K562 (cell line): Measurements from ENCODE around the gene VSIG1. TPM values are rescaled to one million over a fixed set of nuclear protein-coding genes. Genes with fewer than 3 reads are reported as not detected.

ENCODE experiments used
- ATAC-seq: fragments of 200-7000 bp; cut with Tn5 transposase; 3 replicates; pipeline ENCODE4 v1.9.1; 2020; ENCODE audit warnings: moderate library complexity
- BruUV-seq: library from RNA; stranded (reverse); fragments of 400-500 nt; replicated peaks from 2 replicates; lab custom pipeline; 2021; lab: Mats Ljungman, UMichigan
- CTCF ChIA-PET: fragments of 300-600 bp; formaldehyde crosslinking; extraction: SDS; loops from one replicate; lab custom pipeline; 2021; ENCODE audit warnings: low intra/inter-chr PET ratio; lab: Yijun Ruan, JAX
- POLR2A ChIA-PET: fragments of 300-600, 350-650 bp; sonication (Branson Sonifier 250); formaldehyde crosslinking; extraction: SDS; loops from one replicate; lab custom pipeline; 2021; ENCODE audit warnings: antibody characterized with exemption, inconsistent platforms; lab: Yijun Ruan, JAX
- DNase-seq, 4 experiments: peaks; one replicate each; pipeline versions ENCODE4 v3.0.0 to v3.0.0-alpha.2; 2011 to 2018; ENCODE audit warnings: low spot score in 3 of 4, mixed read lengths in 3 of 4; ENCODE audit errors: extremely low read depth in 1 of 4
- FAIRE-seq: peaks from 2 replicates; lab custom pipeline; 2011; peaks lifted over from hg19 to GRCh38; lab: Jason Lieb, UNC
- H2AFZ ChIP-seq: 2 replicates; pipeline ENCODE4 v1.6.0; 2011; ENCODE audit warnings: low read depth, low read length, control low read depth, inconsistent platforms
- H3K27ac ChIP-seq: fragments of 200-600 bp; 3 replicates; pipeline ENCODE4 v1.8.0; 2011; ENCODE audit warnings: low read depth, mild to moderate bottlenecking, control low read depth, inconsistent platforms, low read length, moderate library complexity, mixed read lengths; ENCODE audit errors: extremely low read depth
- H3K27me3 ChIP-seq, 2 experiments: fragments of 300-600 bp in 1 of 2; 2 replicates in 1 of 2; 3 replicates in 1 of 2; pipeline versions ENCODE4 v1.6.0 to v1.8.0; 2011; ENCODE audit warnings: inconsistent platforms in 2 of 2, low read length in 2 of 2, mild to moderate bottlenecking in 1 of 2, mixed read lengths in 1 of 2, moderate library complexity in 1 of 2; ENCODE audit not compliant: control insufficient read depth in 2 of 2, insufficient read depth in 2 of 2
- H3K36me3 ChIP-seq: fragments of 300-600 bp; 3 replicates; pipeline ENCODE4 v1.8.0; 2011; ENCODE audit warnings: mild to moderate bottlenecking, low read length, inconsistent platforms; ENCODE audit not compliant: control insufficient read depth, insufficient read depth
- H3K4me1 ChIP-seq, 2 experiments: fragments of 200-600 bp in 1 of 2; replicated peaks in 1 of 2; 2 replicates in 1 of 2; 3 replicates in 1 of 2; pipeline versions ENCODE4 v1.5.1 to v1.8.0; 2011; ENCODE audit warnings: inconsistent platforms in 2 of 2, low read length in 2 of 2, mild to moderate bottlenecking in 1 of 2, mixed read lengths in 1 of 2, moderate library complexity in 1 of 2; ENCODE audit not compliant: control insufficient read depth in 2 of 2, insufficient read depth in 2 of 2
- H3K4me2 ChIP-seq: 2 replicates; pipeline ENCODE4 v1.6.1; 2011; ENCODE audit warnings: low read length, control low read depth, inconsistent platforms, mixed read lengths; ENCODE audit not compliant: insufficient read depth
- H3K4me3 ChIP-seq: fragments of 200-600 bp; sonication (generic), shearing (Covaris generic); 2 replicates; pipeline ENCODE4 v1.5.1; 2016; ENCODE audit warnings: control low read depth, inconsistent platforms
- H3K79me2 ChIP-seq: fragments of 200-600 bp; 3 replicates; pipeline ENCODE4 v1.8.0; 2011; ENCODE audit warnings: low read length, inconsistent platforms; ENCODE audit not compliant: control insufficient read depth, insufficient read depth
- H3K9ac ChIP-seq, 2 experiments: 2 replicates each; pipeline versions ENCODE4 v1.6.0 to v1.6.1; 2011; ENCODE audit warnings: low read depth in 2 of 2, low read length in 2 of 2, control low read depth in 1 of 2, inconsistent platforms in 1 of 2, mild to moderate bottlenecking in 1 of 2, mixed read lengths in 1 of 2; ENCODE audit not compliant: insufficient read depth in 1 of 2
- H3K9me1 ChIP-seq: one replicate; pipeline ENCODE4 v1.6.0; 2011; ENCODE audit warnings: inconsistent platforms, mild to moderate bottlenecking, low read length, moderate library complexity; ENCODE audit not compliant: control insufficient read depth, insufficient read depth
- H3K9me3 ChIP-seq: replicated peaks from 2 replicates; pipeline ENCODE4 v1.5.1; 2011; ENCODE audit warnings: low read depth, low read length, inconsistent platforms; ENCODE audit not compliant: control insufficient read depth, insufficient read depth
- H4K20me1 ChIP-seq: replicated peaks from 2 replicates; pipeline ENCODE4 v1.6.1; 2011; ENCODE audit warnings: low read length, inconsistent platforms, mixed read lengths; ENCODE audit not compliant: control insufficient read depth, insufficient read depth
- BCL6 ChIP-seq: fragments of 250-450 bp; sonication (Bioruptor Pico); IDR thresholded peaks from 2 replicates; pipeline ENCODE4 v1.4.0; 2020
- BMI1 ChIP-seq: fragments of 150-350 bp; IDR thresholded peaks from 2 replicates; pipeline ENCODE4 v1.6.1; 2014; ENCODE audit warnings: low read length
- CAMTA2 ChIP-seq: fragments of 250-450 bp; sonication (Bioruptor Pico); conservative IDR thresholded peaks from 2 replicates; pipeline ENCODE4 v1.5.1; 2022
- E2F1 ChIP-seq: sonication (generic); formaldehyde crosslinking; IDR thresholded peaks from 2 replicates; pipeline ENCODE4 v1.8.1; 2023; ENCODE audit warnings: mild to moderate bottlenecking, missing genetic modification reagents, moderate library complexity
- KHSRP ChIP-seq: fragments of 450-650 bp; IDR thresholded peaks from 2 replicates; pipeline ENCODE4 v1.6.1; 2017
- NUFIP1 ChIP-seq: fragments of 450-650 bp; IDR thresholded peaks from 2 replicates; pipeline ENCODE4 v1.6.1; 2018; ENCODE audit not compliant: partially characterized antibody
- POLR2H ChIP-seq: IDR thresholded peaks from 2 replicates; pipeline ENCODE4 v1.6.1; 2016; ENCODE audit warnings: missing genetic modification characterization, low read depth, mild to moderate bottlenecking, control low read depth, missing compliant biosample characterization, moderate library complexity
- SETDB1 ChIP-seq: IDR thresholded peaks from one replicate; pipeline ENCODE4 v1.6.1; 2012; ENCODE audit warnings: low read length, control low read depth, inconsistent platforms
- TCFL5 ChIP-seq: fragments of 250-450 bp; sonication (Bioruptor Pico); conservative IDR thresholded peaks from 2 replicates; pipeline ENCODE4 v1.6.1; 2021; ENCODE audit warnings: mild to moderate bottlenecking, moderate library complexity, matching md5 sums
- ZNF384 ChIP-seq: IDR thresholded peaks from 2 replicates; pipeline ENCODE4 v1.6.1; 2012; ENCODE audit warnings: low read depth, low read length, improper control_type of control experiment
- ZNF518B ChIP-seq: fragments of 250-450 bp; sonication (Bioruptor Pico); IDR thresholded peaks from 2 replicates; pipeline ENCODE4 v1.5.0; 2021; ENCODE audit warnings: mild to moderate bottlenecking, moderate library complexity
- in situ Hi-C: fragments of 300-500 bp; cut with MboI; formaldehyde crosslinking; loops from 4 replicates; pipeline ENCODE4 v1.15.0; 2018; ENCODE audit warnings: inconsistent platforms, mixed read lengths
- intact Hi-C: fragments of 100-400 bp; cut with micrococcal nuclease; formaldehyde crosslinking; loops from 2 replicates; pipeline ENCODE4 v1.14.2; 2022
- polyA plus RNA-seq, 8 experiments: library from polyadenylated mRNA; depleted of rRNA in 4 of 8; stranded (reverse) in 5 of 8; unstranded in 3 of 8; fragments of >200 nt; fragmentation: Nextera tagmentation in 2 of 8; fragmentation: Illumina TruSeq in 1 of 8; extraction: Ambion mirVana in 2 of 8; extraction: Trizol in 1 of 8; gene quantifications; 2 replicates each; pipeline versions ENCODE4 v1.2.1 to v1.2.3, GENCODE V29; 2011 to 2014; ENCODE audit warnings: inconsistent platforms in 1 of 8, missing spikeins in 1 of 8
- total RNA-seq, 7 experiments: library from RNA; depleted of rRNA in 6 of 7; stranded (reverse); fragments of >200 nt in 6 of 7; fragmentation: Illumina TruSeq in 2 of 7; extraction: Trizol in 2 of 7; gene quantifications; 2 replicates each; pipeline versions ENCODE4 v1.2.1 to v1.2.3, GENCODE V29; 2011 to 2021; ENCODE audit warnings: low replicate concordance in 1 of 7
- TF ChIP-seq, protein P1 (sequence below), 2 experiments: IDR thresholded peaks in 1 of 2; conservative IDR thresholded peaks in 1 of 2; 2 replicates each; pipeline ENCODE4 v1.6.1; 2016; ENCODE audit warnings: low read depth in 2 of 2, mild to moderate bottlenecking in 1 of 2, missing compliant biosample characterization in 1 of 2, missing genetic modification characterization in 1 of 2, moderate library complexity in 1 of 2
- TF ChIP-seq, protein P2 (sequence below): fragments of 250-450 bp; sonication (Bioruptor Pico); IDR thresholded peaks from 2 replicates; pipeline ENCODE4 v1.5.0; 2022; ENCODE audit warnings: mild to moderate bottlenecking

VSIG1 gene
- total and polyA plus RNA-seq, 9 of the 15 experiments (the other 6 are each of a cell fraction or from before 2014, with no cell fraction given), result not detected

- no peak for TF ChIP-seq TCFL5 (CRISPR knock-in tag)
- TF ChIP-seq CAMTA2 (CRISPR knock-in tag), result no peak
- TF ChIP-seq BCL6 (CRISPR knock-in tag), result no peak
- no peak for TF ChIP-seq ZNF518B (CRISPR knock-in tag)
- TF ChIP-seq, all 486 proteins: peak for 0
Observed at GRCh38 chrX:108049649-108050048, 4.8 kb downstream of the VSIG1 start (continued).

- Histone ChIP-seq H3K36me3 (no peaks in the 10 kb centered on the region), H3K9me1 (no peaks in the 10 kb centered on the region), H3K9ac (no peak overlapping the region), H3K4me1 (no peaks in the 10 kb centered on the region), H4K20me1 (no peaks in the 10 kb centered on the region), H3K9me3 (no peaks in the 10 kb centered on the region), H3K79me2 (no peaks in the 10 kb centered on the region), H3K4me2 (no peak overlapping the region), H3K4me3 (no peak overlapping the region), H2AFZ (no peak overlapping the region), H3K27me3 (peaks cover 0 to 6% of the 10 kb centered on the region in 2 experiments; a peak in 1 of 5 replicates), H3K27ac (no peak overlapping the region)
- no peak for ATAC-seq
- intact Hi-C loops, result no loop called here
- ChIA-PET POLR2A (no interaction called here), CTCF (no interaction called here)
- no peak for DNase-seq
- no TSS peak for BruUV-seq
- TF ChIP-seq, protein P1, sequence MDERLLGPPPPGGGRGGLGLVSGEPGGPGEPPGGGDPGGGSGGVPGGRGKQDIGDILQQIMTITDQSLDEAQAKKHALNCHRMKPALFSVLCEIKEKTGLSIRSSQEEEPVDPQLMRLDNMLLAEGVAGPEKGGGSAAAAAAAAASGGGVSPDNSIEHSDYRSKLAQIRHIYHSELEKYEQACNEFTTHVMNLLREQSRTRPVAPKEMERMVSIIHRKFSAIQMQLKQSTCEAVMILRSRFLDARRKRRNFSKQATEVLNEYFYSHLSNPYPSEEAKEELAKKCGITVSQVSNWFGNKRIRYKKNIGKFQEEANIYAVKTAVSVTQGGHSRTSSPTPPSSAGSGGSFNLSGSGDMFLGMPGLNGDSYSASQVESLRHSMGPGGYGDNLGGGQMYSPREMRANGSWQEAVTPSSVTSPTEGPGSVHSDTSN (CRISPR knock-in tag; IDR thresholded peaks at IDR 0.05; ENCODE audit: low read depth), result no peak
- TF ChIP-seq, protein P1 (tag; conservative IDR thresholded peaks at IDR 0.05; ENCODE audit: low read depth), result no peak
- no peak for TF ChIP-seq POLR2H (tag)
- no peak for TF ChIP-seq KHSRP
- no peak for TF ChIP-seq SETDB1
- no peak for TF ChIP-seq NUFIP1
- no peak for TF ChIP-seq E2F1 (CRISPR knock-in tag)
- TF ChIP-seq ZNF384, result no peak
- TF ChIP-seq, protein P2, sequence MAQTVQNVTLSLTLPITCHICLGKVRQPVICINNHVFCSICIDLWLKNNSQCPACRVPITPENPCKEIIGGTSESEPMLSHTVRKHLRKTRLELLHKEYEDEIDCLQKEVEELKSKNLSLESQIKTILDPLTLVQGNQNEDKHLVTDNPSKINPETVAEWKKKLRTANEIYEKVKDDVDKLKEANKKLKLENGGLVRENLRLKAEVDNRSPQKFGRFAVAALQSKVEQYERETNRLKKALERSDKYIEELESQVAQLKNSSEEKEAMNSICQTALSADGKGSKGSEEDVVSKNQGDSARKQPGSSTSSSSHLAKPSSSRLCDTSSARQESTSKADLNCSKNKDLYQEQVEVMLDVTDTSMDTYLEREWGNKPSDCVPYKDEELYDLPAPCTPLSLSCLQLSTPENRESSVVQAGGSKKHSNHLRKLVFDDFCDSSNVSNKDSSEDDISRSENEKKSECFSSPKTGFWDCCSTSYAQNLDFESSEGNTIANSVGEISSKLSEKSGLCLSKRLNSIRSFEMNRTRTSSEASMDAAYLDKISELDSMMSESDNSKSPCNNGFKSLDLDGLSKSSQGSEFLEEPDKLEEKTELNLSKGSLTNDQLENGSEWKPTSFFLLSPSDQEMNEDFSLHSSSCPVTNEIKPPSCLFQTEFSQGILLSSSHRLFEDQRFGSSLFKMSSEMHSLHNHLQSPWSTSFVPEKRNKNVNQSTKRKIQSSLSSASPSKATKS (CRISPR knock-in tag), result no peak
- no peak for TF ChIP-seq BMI1
- in situ Hi-C loops, result no loop called here
- no peak for FAIRE-seq
Observed at GRCh38 chrX:108053218-108053617, 8.4 kb downstream of the VSIG1 start.
